Measurements from ENCODE around the gene CXCL17. TPM values are rescaled to one million over a fixed set of nuclear protein-coding genes. Genes with fewer than 3 reads are reported as not detected.

CXCL17 gene
- polyA plus RNA-seq, 1 donor (not counting 4 experiments of a cell fraction or from before 2014, with no cell fraction given): not detected

DNA sequence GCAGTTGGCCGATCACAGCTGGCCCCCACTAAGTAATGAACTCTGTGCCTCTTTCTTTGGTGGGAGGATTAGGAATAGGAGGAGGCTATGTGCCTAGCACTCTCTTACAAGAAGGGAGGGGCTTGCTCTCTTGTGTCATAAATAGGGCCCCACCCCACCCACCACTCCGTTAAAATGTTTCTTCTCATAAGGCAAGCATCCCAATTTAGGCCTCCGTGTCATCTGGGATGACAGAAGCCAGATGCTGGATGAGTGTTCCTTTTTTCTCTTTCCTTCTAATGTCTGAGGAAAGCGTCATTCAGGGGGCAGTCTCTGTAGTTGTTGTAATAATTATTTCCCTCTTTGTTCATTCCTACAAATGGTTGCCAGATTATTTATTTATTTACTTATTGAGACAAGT lies 15.4 kb downstream of the CXCL17 start, which contains the start of gene LIPE:
TSS of gene LIPE (minus strand) at position 76 of the 400 bp plus-strand sequence. CDS start 239 bp downstream, outside the sequence.
- no peaks in the 10 kb centered on the region for H3K79me2 ChIP-seq (ENCODE audit: control insufficient read depth, insufficient read depth, low read length)
- H3K27ac ChIP-seq (ENCODE audit: control insufficient read depth, insufficient read depth, low read length): no peak within 1 kb of the TSS
- no peaks in the 10 kb centered on the region for H4K20me1 ChIP-seq (ENCODE audit: control insufficient read depth, extremely low read depth, insufficient read depth, low read length)
- no peaks in the 10 kb centered on the region for H3K9me1 ChIP-seq (ENCODE audit: control insufficient read depth, extremely low read depth, insufficient read depth, low read length)
- TF ChIP-seq, protein P1, sequence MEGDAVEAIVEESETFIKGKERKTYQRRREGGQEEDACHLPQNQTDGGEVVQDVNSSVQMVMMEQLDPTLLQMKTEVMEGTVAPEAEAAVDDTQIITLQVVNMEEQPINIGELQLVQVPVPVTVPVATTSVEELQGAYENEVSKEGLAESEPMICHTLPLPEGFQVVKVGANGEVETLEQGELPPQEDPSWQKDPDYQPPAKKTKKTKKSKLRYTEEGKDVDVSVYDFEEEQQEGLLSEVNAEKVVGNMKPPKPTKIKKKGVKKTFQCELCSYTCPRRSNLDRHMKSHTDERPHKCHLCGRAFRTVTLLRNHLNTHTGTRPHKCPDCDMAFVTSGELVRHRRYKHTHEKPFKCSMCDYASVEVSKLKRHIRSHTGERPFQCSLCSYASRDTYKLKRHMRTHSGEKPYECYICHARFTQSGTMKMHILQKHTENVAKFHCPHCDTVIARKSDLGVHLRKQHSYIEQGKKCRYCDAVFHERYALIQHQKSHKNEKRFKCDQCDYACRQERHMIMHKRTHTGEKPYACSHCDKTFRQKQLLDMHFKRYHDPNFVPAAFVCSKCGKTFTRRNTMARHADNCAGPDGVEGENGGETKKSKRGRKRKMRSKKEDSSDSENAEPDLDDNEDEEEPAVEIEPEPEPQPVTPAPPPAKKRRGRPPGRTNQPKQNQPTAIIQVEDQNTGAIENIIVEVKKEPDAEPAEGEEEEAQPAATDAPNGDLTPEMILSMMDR (optimal IDR thresholded peaks at IDR 0.05 in 1 of 3, IDR thresholded peaks at IDR 0.05 in 1 of 3, conservative IDR thresholded peaks at IDR 0.05 in 1 of 3; ENCODE audit: extremely low read depth in 1 of 3, insufficient read depth in 2 of 3, low read length in 3 of 3): no peak
- TF ChIP-seq EZH2 (IDR thresholded peaks at IDR 0.05; ENCODE audit: low read length): no peak
- FAIRE-seq (no peak), DNase-seq (ENCODE audit: low read depth, low spot score) (no peak)
- H3K9me3 ChIP-seq (ENCODE audit: control insufficient read depth, low read depth, low read length): no peaks in the 10 kb centered on the region
- no peak within 1 kb of the TSS for H3K4me3 ChIP-seq (ENCODE audit: control insufficient read depth in 2 of 3, extremely low read depth in 1 of 3, insufficient read depth in 2 of 3, low read depth in 1 of 3, low read length in 3 of 3)
- peaks cover 7% of the 10 kb centered on the region for H3K4me1 ChIP-seq (ENCODE audit: control insufficient read depth, extremely low read depth, insufficient read depth, low read length)
- H3K27me3 ChIP-seq (ENCODE audit: control insufficient read depth, extremely low read depth, insufficient read depth, low read length): no peaks in the 10 kb centered on the region
- dilution Hi-C loops (cut with MboI; ENCODE audit: extremely low pct_ligation_motif_present, low sequenced_read_pairs): loop anchor here (25.0 kb wide), 1 partner anchor 160 kb away; the partner anchor contains the start of gene CEACAM8
- no peak within 1 kb of the TSS for H3K9ac ChIP-seq (ENCODE audit: control insufficient read depth, extremely low read depth, insufficient read depth, low read length)
- no peak within 1 kb of the TSS for H2AFZ ChIP-seq (ENCODE audit: control insufficient read depth, low read length)
- H3K36me3 ChIP-seq (ENCODE audit: control insufficient read depth in 2 of 2, extremely low read depth in 1 of 2, insufficient read depth in 2 of 2, low read length in 2 of 2): no peaks in the 10 kb centered on the region
- no peak within 1 kb of the TSS for H3K4me2 ChIP-seq (ENCODE audit: control insufficient read depth, extremely low read depth, insufficient read depth, low read depth, low read length)

DNA sequence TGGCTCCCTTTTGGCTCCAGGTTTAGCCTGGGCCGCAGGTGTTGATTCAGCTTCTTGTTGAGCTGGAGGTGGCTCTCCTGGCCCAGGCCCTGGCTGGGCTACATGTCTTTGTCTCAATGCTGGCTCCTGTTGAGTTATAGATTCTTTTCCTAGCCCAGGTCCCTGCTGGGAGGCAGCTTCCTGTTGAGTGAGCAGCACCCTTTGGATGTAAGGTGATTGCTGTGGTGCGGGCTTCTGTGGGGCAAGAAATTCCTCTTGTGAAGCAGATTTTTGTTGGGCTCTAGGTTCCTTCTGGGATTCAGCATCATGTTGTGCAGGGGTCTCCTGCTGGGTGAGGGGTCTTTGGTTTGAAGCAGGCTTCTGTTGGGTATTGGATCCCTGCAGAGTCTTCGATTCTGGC lies 16.1 kb downstream of the CXCL17 start:
- no peak overlapping the region for H3K27ac ChIP-seq (ENCODE audit: control insufficient read depth, insufficient read depth, low read length)
- H3K79me2 ChIP-seq (ENCODE audit: control insufficient read depth, insufficient read depth, low read length): no peaks in the 10 kb centered on the region
- H3K4me2 ChIP-seq (ENCODE audit: control insufficient read depth, extremely low read depth, insufficient read depth, low read depth, low read length): no peak overlapping the region
- peaks cover 14% of the 10 kb centered on the region for H3K4me1 ChIP-seq (ENCODE audit: control insufficient read depth, extremely low read depth, insufficient read depth, low read length)
- dilution Hi-C loops (cut with MboI; ENCODE audit: extremely low pct_ligation_motif_present, low sequenced_read_pairs): loop anchor here (25.0 kb wide), 1 partner anchor 161 kb away; the partner anchor contains the start of gene CEACAM8
- no peaks in the 10 kb centered on the region for H4K20me1 ChIP-seq (ENCODE audit: control insufficient read depth, extremely low read depth, insufficient read depth, low read length)
- H3K36me3 ChIP-seq (ENCODE audit: control insufficient read depth in 2 of 2, extremely low read depth in 1 of 2, insufficient read depth in 2 of 2, low read length in 2 of 2): no peaks in the 10 kb centered on the region
- no peak for DNase-seq (ENCODE audit: low read depth, low spot score)
- no peak for FAIRE-seq
- no peak overlapping the region for H2AFZ ChIP-seq (ENCODE audit: control insufficient read depth, low read length)
- no peak overlapping the region for H3K4me3 ChIP-seq (ENCODE audit: control insufficient read depth in 2 of 3, extremely low read depth in 1 of 3, insufficient read depth in 2 of 3, low read depth in 1 of 3, low read length in 3 of 3)
- H3K9ac ChIP-seq (ENCODE audit: control insufficient read depth, extremely low read depth, insufficient read depth, low read length): no peak overlapping the region
- no peaks in the 10 kb centered on the region for H3K9me1 ChIP-seq (ENCODE audit: control insufficient read depth, extremely low read depth, insufficient read depth, low read length)
- no peak for TF ChIP-seq EZH2 (IDR thresholded peaks at IDR 0.05; ENCODE audit: low read length)
- TF ChIP-seq, protein P1 (optimal IDR thresholded peaks at IDR 0.05 in 1 of 3, IDR thresholded peaks at IDR 0.05 in 1 of 3, conservative IDR thresholded peaks at IDR 0.05 in 1 of 3; ENCODE audit: extremely low read depth in 1 of 3, insufficient read depth in 2 of 3, low read length in 3 of 3): no peak
- no peaks in the 10 kb centered on the region for H3K27me3 ChIP-seq (ENCODE audit: control insufficient read depth, extremely low read depth, insufficient read depth, low read length)
- no peaks in the 10 kb centered on the region for H3K9me3 ChIP-seq (ENCODE audit: control insufficient read depth, low read depth, low read length)

Data from keratinocyte (primary cell).